Measurements from ENCODE around the gene SPATA6L. TPM values are rescaled to one million over a fixed set of nuclear protein-coding genes. Genes with fewer than 3 reads are reported as not detected.
A peak's percentile ranks its signal among the peaks of the same experiment; 100 is the strongest.

SPATA6L gene
- total and polyA plus RNA-seq, 2 of the 4 experiments (the other 2 are of a cell fraction): 0.18 to 0.84 TPM

GRCh38 chr9:4709380-4709779 lies 43.1 kb upstream of the SPATA6L start:
- H3K18ac ChIP-seq (ENCODE audit: low read depth, low read length): no peak overlapping the region
- H2BK20ac ChIP-seq (ENCODE audit: low read depth, low read length): no peak overlapping the region
- H3K27me3 ChIP-seq (ENCODE audit: control insufficient read depth, insufficient read depth, low read length): no peaks in the 10 kb centered on the region
- no peak overlapping the region for H3K23ac ChIP-seq (ENCODE audit: low read depth, low read length)
- H3K9me1 ChIP-seq (ENCODE audit: insufficient read depth, low read length): no peaks in the 10 kb centered on the region
- H3K4me1 ChIP-seq (ENCODE audit: control insufficient read depth, insufficient read depth, low read length): no peaks in the 10 kb centered on the region
- H2BK120ac ChIP-seq (ENCODE audit: low read depth, low read length): no peak overlapping the region
- no peak overlapping the region for H3K4me3 ChIP-seq (ENCODE audit: insufficient read depth, low read depth, low read length)
- intact Hi-C loops (cut with micrococcal nuclease): no loop called here
- no peak overlapping the region for H4K5ac ChIP-seq (ENCODE audit: low read depth, low read length)
- H3K4ac ChIP-seq (ENCODE audit: low read depth, low read length): no peak overlapping the region
- H2BK5ac ChIP-seq (ENCODE audit: low read depth, low read length, poor library complexity, severe bottlenecking): no peak overlapping the region
- H2BK15ac ChIP-seq (ENCODE audit: low read depth, low read length): no peak overlapping the region
- H3K79me1 ChIP-seq (ENCODE audit: low read depth in 1 of 2, low read length in 2 of 2): peaks cover 0 to 2% of the 10 kb centered on the region in 2 experiments; a peak in 1 of 4 replicates
- H2AK9ac ChIP-seq (replicated peaks; ENCODE audit: low read depth, low read length, poor library complexity): no peak overlapping the region
- no peak overlapping the region for H4K8ac ChIP-seq (ENCODE audit: low read depth in 2 of 2, low read length in 2 of 2)
- no peaks in the 10 kb centered on the region for H4K20me1 ChIP-seq (ENCODE audit: insufficient read depth, low read length)
- no peak overlapping the region for H2AFZ ChIP-seq (replicated peaks; ENCODE audit: low read length, poor library complexity)
- CTCF ChIA-PET: no interaction called here
- H3K56ac ChIP-seq (ENCODE audit: extremely low read depth, insufficient read depth, low read length): no peak overlapping the region
- H3K14ac ChIP-seq (replicated peaks; ENCODE audit: low read depth, low read length): no peak overlapping the region
- no peak overlapping the region for H2AK5ac ChIP-seq (ENCODE audit: low read depth, low read length)
- H4K91ac ChIP-seq (ENCODE audit: insufficient read depth, low read depth, low read length): no peak overlapping the region
- BruUV-seq (replicated peaks): no TSS peak
- H3K27ac ChIP-seq (ENCODE audit: insufficient read depth, low read length): no peak overlapping the region
- ATAC-seq (ENCODE audit: low read depth) (peak; percentile 53), DNase-seq (no peak)
- H3K4me2 ChIP-seq (ENCODE audit: low read depth, low read length): no peak overlapping the region
- in situ Hi-C loops (cut with MboI; ENCODE audit: low sequenced_read_pairs): no loop called here
- peaks cover 6% of the 10 kb centered on the region for H3K36me3 ChIP-seq (ENCODE audit: control insufficient read depth, insufficient read depth, low read length)
- POLR2A ChIA-PET (ENCODE audit: unreplicated experiment): interaction anchor here (1.0 kb wide), 1 partner anchor 15 kb away, joined by 3 read pairs; no protein-coding TSS in a partner anchor
- TF ChIP-seq NFE2L2 (IDR thresholded peaks at IDR 0.05; ENCODE audit: low read depth, low read length) (no peak), POLR2A (IDR thresholded peaks at IDR 0.05; ENCODE audit: low read depth, low read length) (no peak), CEBPB (IDR thresholded peaks at IDR 0.05; ENCODE audit: low read depth, low read length) (no peak), CTCF (conservative IDR thresholded peaks at IDR 0.05; ENCODE audit: low read depth, low read length) (no peak)
- no peak overlapping the region for H3K9ac ChIP-seq (ENCODE audit: low read depth, low read length)
- dilution Hi-C loops (cut with HindIII; ENCODE audit: low sequenced_read_pairs, unreplicated experiment): no loop called here
- H3K9me3 ChIP-seq (ENCODE audit: control insufficient read depth, insufficient read depth, low read length): no peaks in the 10 kb centered on the region
